ENCODE results near the gene ANKRD40.

GRCh38 chr17:50663812-50664374, 43.8 kb downstream of the ANKRD40 start:
- no peak for TF ChIP-seq CTCF (IDR thresholded peaks at IDR 0.05 in 2 of 3, conservative IDR thresholded peaks at IDR 0.05 in 1 of 3; ENCODE audit: control insufficient read depth in 2 of 3, extremely low read depth in 1 of 3, insufficient read depth in 1 of 3, low read depth in 3 of 3, low read length in 3 of 3)
- TF ChIP-seq YY1 (IDR thresholded peaks at IDR 0.05; ENCODE audit: low read depth, low read length), result no peak
- TF ChIP-seq POLR2A (IDR thresholded peaks at IDR 0.05; ENCODE audit: low read depth, low read length), result no peak
- no peak for TF ChIP-seq ZNF384 (IDR thresholded peaks at IDR 0.05; ENCODE audit: borderline replicate concordance, low read depth, low read length)
- no peak for TF ChIP-seq CEBPB (IDR thresholded peaks at IDR 0.05; ENCODE audit: borderline replicate concordance in 1 of 2, low read depth in 2 of 2, low read length in 2 of 2)
- no peak for TF ChIP-seq FOS (IDR thresholded peaks at IDR 0.05; ENCODE audit: borderline replicate concordance, extremely low read depth, insufficient read length)
- TF ChIP-seq, protein P1, sequence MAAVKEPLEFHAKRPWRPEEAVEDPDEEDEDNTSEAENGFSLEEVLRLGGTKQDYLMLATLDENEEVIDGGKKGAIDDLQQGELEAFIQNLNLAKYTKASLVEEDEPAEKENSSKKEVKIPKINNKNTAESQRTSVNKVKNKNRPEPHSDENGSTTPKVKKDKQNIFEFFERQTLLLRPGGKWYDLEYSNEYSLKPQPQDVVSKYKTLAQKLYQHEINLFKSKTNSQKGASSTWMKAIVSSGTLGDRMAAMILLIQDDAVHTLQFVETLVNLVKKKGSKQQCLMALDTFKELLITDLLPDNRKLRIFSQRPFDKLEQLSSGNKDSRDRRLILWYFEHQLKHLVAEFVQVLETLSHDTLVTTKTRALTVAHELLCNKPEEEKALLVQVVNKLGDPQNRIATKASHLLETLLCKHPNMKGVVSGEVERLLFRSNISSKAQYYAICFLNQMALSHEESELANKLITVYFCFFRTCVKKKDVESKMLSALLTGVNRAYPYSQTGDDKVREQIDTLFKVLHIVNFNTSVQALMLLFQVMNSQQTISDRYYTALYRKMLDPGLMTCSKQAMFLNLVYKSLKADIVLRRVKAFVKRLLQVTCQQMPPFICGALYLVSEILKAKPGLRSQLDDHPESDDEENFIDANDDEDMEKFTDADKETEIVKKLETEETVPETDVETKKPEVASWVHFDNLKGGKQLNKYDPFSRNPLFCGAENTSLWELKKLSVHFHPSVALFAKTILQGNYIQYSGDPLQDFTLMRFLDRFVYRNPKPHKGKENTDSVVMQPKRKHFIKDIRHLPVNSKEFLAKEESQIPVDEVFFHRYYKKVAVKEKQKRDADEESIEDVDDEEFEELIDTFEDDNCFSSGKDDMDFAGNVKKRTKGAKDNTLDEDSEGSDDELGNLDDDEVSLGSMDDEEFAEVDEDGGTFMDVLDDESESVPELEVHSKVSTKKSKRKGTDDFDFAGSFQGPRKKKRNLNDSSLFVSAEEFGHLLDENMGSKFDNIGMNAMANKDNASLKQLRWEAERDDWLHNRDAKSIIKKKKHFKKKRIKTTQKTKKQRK (IDR thresholded peaks at IDR 0.05; ENCODE audit: low read depth, low read length), result no peak
- TF ChIP-seq TARDBP (IDR thresholded peaks at IDR 0.05; ENCODE audit: borderline replicate concordance), result no peak
- no peak for TF ChIP-seq MAX (IDR thresholded peaks at IDR 0.05; ENCODE audit: low read depth, low read length)
- TF ChIP-seq IKZF1 (conservative IDR thresholded peaks at IDR 0.05), result no peak
- TF ChIP-seq, protein P2, sequence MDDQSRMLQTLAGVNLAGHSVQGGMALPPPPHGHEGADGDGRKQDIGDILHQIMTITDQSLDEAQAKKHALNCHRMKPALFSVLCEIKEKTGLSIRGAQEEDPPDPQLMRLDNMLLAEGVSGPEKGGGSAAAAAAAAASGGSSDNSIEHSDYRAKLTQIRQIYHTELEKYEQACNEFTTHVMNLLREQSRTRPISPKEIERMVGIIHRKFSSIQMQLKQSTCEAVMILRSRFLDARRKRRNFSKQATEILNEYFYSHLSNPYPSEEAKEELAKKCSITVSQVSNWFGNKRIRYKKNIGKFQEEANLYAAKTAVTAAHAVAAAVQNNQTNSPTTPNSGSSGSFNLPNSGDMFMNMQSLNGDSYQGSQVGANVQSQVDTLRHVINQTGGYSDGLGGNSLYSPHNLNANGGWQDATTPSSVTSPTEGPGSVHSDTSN (IDR thresholded peaks at IDR 0.05; ENCODE audit: insufficient replicate concordance, low read depth, low read length), result no peak
- no peak for TF ChIP-seq ASH2L (IDR thresholded peaks at IDR 0.05; ENCODE audit: borderline replicate concordance, low read depth)
